ENCODE results near the gene RNF111.
A peak's percentile ranks its signal among the peaks of the same experiment; 100 is the strongest.

The RNF111 gene

GRCh38 chr15:59051873-59052861 lies 64.7 kb downstream of the RNF111 start:
- Histone ChIP-seq H3K36me3 (ENCODE audit: control insufficient read depth in 5 of 5, insufficient read depth in 5 of 5, low read length in 5 of 5) (peaks cover 15 to 31% (median 25%) of the 10 kb centered on the region in 5 donors), H3K4me3 (ENCODE audit: low read depth in 1 of 5, low read length in 5 of 5) (no peak overlapping the region), H3K4me1 (ENCODE audit: control insufficient read depth in 5 of 5, insufficient read depth in 5 of 5, low read length in 5 of 5) (no peaks in the 10 kb centered on the region), H3K27me3 (ENCODE audit: control insufficient read depth in 5 of 5, insufficient read depth in 4 of 5, low read length in 5 of 5) (no peaks in the 10 kb centered on the region), H3K27ac (ENCODE audit: low read depth, low read length) (no peak overlapping the region), H3K9me3 (ENCODE audit: control insufficient read depth in 5 of 5, low read length in 5 of 5) (no peaks in the 10 kb centered on the region), H3K9ac (ENCODE audit: low read length in 5 of 5) (no peak overlapping the region)

- H3K9ac ChIP-seq (ENCODE audit: low read length in 5 of 5): no peak overlapping the region
- H3K4me3 ChIP-seq (ENCODE audit: low read depth in 1 of 5, low read length in 5 of 5): no peak overlapping the region
- no peaks in the 10 kb centered on the region for H3K9me3 ChIP-seq (ENCODE audit: control insufficient read depth in 5 of 5, low read length in 5 of 5)
- H3K27me3 ChIP-seq (ENCODE audit: control insufficient read depth in 5 of 5, insufficient read depth in 4 of 5, low read length in 5 of 5): no peaks in the 10 kb centered on the region
- H3K36me3 ChIP-seq (ENCODE audit: control insufficient read depth in 5 of 5, insufficient read depth in 5 of 5, low read length in 5 of 5): peaks cover 16 to 34% (median 26%) of the 10 kb centered on the region in 5 donors
- H3K4me1 ChIP-seq (ENCODE audit: control insufficient read depth in 5 of 5, insufficient read depth in 5 of 5, low read length in 5 of 5): no peaks in the 10 kb centered on the region
- no peak overlapping the region for H3K27ac ChIP-seq (ENCODE audit: low read depth, low read length)
Observed at GRCh38 chr15:59052915-59053407, 65.5 kb downstream of the RNF111 start.

- Histone ChIP-seq H3K4me1 (ENCODE audit: control insufficient read depth in 5 of 5, insufficient read depth in 5 of 5, low read length in 5 of 5) (no peaks in the 10 kb centered on the region), H3K9me3 (ENCODE audit: control insufficient read depth in 5 of 5, low read length in 5 of 5) (no peaks in the 10 kb centered on the region), H3K27ac (ENCODE audit: low read depth, low read length) (no peak overlapping the region), H3K27me3 (ENCODE audit: control insufficient read depth in 5 of 5, insufficient read depth in 4 of 5, low read length in 5 of 5) (no peaks in the 10 kb centered on the region), H3K4me3 (ENCODE audit: low read depth in 1 of 5, low read length in 5 of 5) (no peak overlapping the region), H3K36me3 (ENCODE audit: control insufficient read depth in 5 of 5, insufficient read depth in 5 of 5, low read length in 5 of 5) (peaks cover 18 to 37% (median 30%) of the 10 kb centered on the region in 5 donors), H3K9ac (ENCODE audit: low read length in 5 of 5) (no peak overlapping the region)
Observed at GRCh38 chr15:59053482-59053881, 66.0 kb downstream of the RNF111 start.

- Histone ChIP-seq H3K4me1 (ENCODE audit: control insufficient read depth in 5 of 5, insufficient read depth in 5 of 5, low read length in 5 of 5) (peaks cover 0 to 23% (median 13%) of the 10 kb centered on the region in 5 donors), H3K27me3 (ENCODE audit: control insufficient read depth in 5 of 5, insufficient read depth in 4 of 5, low read length in 5 of 5) (no peaks in the 10 kb centered on the region), H3K36me3 (ENCODE audit: control insufficient read depth in 5 of 5, insufficient read depth in 5 of 5, low read length in 5 of 5) (peaks cover 42 to 64% (median 52%) of the 10 kb centered on the region in 5 donors), H3K9me3 (ENCODE audit: control insufficient read depth in 5 of 5, low read length in 5 of 5) (no peaks in the 10 kb centered on the region), H3K27ac (ENCODE audit: low read depth, low read length) (no peak overlapping the region), H3K4me3 (ENCODE audit: low read depth in 1 of 5, low read length in 5 of 5) (no peak overlapping the region), H3K9ac (ENCODE audit: low read length in 5 of 5) (no peak overlapping the region)
Observed at GRCh38 chr15:59059076-59059597, 71.7 kb downstream of the RNF111 start.

- peaks cover 0 to 23% (median 13%) of the 10 kb centered on the region in 5 donors for H3K4me1 ChIP-seq (ENCODE audit: control insufficient read depth in 5 of 5, insufficient read depth in 5 of 5, low read length in 5 of 5)
- no peak overlapping the region for H3K9ac ChIP-seq (ENCODE audit: low read length in 5 of 5)
- H3K27ac ChIP-seq (ENCODE audit: low read depth, low read length): no peak overlapping the region
- H3K4me3 ChIP-seq (ENCODE audit: low read depth in 1 of 5, low read length in 5 of 5): no peak overlapping the region
- peaks cover 41 to 61% (median 52%) of the 10 kb centered on the region in 5 donors for H3K36me3 ChIP-seq (ENCODE audit: control insufficient read depth in 5 of 5, insufficient read depth in 5 of 5, low read length in 5 of 5)
- no peaks in the 10 kb centered on the region for H3K27me3 ChIP-seq (ENCODE audit: control insufficient read depth in 5 of 5, insufficient read depth in 4 of 5, low read length in 5 of 5)
- H3K9me3 ChIP-seq (ENCODE audit: control insufficient read depth in 5 of 5, low read length in 5 of 5): no peaks in the 10 kb centered on the region
Observed at GRCh38 chr15:59060348-59060747, 72.9 kb downstream of the RNF111 start.

GRCh38 chr15:59063042-59063441 lies 75.6 kb downstream of the RNF111 start:
- Histone ChIP-seq H3K36me3 (ENCODE audit: control insufficient read depth in 5 of 5, insufficient read depth in 5 of 5, low read length in 5 of 5) (peaks cover 41 to 71% (median 57%) of the 10 kb centered on the region in 5 donors), H3K9me3 (ENCODE audit: control insufficient read depth in 5 of 5, low read length in 5 of 5) (no peaks in the 10 kb centered on the region), H3K9ac (ENCODE audit: low read length in 5 of 5) (peak overlapping the region in 1 of 5 donors; percentile 2), H3K27me3 (ENCODE audit: control insufficient read depth in 5 of 5, insufficient read depth in 4 of 5, low read length in 5 of 5) (no peaks in the 10 kb centered on the region), H3K4me1 (ENCODE audit: control insufficient read depth in 5 of 5, insufficient read depth in 5 of 5, low read length in 5 of 5) (peaks cover 0 to 23% (median 13%) of the 10 kb centered on the region in 5 donors), H3K27ac (ENCODE audit: low read depth, low read length) (peak overlapping the region; percentile 71), H3K4me3 (ENCODE audit: low read depth in 1 of 5, low read length in 5 of 5) (peak overlapping the region in 1 of 5 donors; percentile 22)

- peaks cover 30 to 60% (median 36%) of the 10 kb centered on the region in 5 donors for H3K36me3 ChIP-seq (ENCODE audit: control insufficient read depth in 5 of 5, insufficient read depth in 5 of 5, low read length in 5 of 5)
Observed at GRCh38 chr15:59069430-59069829, 82.0 kb downstream of the RNF111 start.

GRCh38 chr15:59074607-59075006 lies 87.1 kb downstream of the RNF111 start:
- Histone ChIP-seq H3K27ac (ENCODE audit: low read depth, low read length) (no peak overlapping the region), H3K4me1 (ENCODE audit: control insufficient read depth in 5 of 5, insufficient read depth in 5 of 5, low read length in 5 of 5) (no peaks in the 10 kb centered on the region), H3K9me3 (ENCODE audit: control insufficient read depth in 5 of 5, low read length in 5 of 5) (no peaks in the 10 kb centered on the region), H3K36me3 (ENCODE audit: control insufficient read depth in 5 of 5, insufficient read depth in 5 of 5, low read length in 5 of 5) (peaks cover 14 to 34% (median 26%) of the 10 kb centered on the region in 5 donors), H3K27me3 (ENCODE audit: control insufficient read depth in 5 of 5, insufficient read depth in 4 of 5, low read length in 5 of 5) (no peaks in the 10 kb centered on the region), H3K9ac (ENCODE audit: low read length in 5 of 5) (no peak overlapping the region), H3K4me3 (ENCODE audit: low read depth in 1 of 5, low read length in 5 of 5) (no peak overlapping the region)

More at GRCh38 chr15:59069430-59069829, 82.0 kb downstream of the RNF111 start:
- Histone ChIP-seq H3K9me3 (ENCODE audit: control insufficient read depth in 5 of 5, low read length in 5 of 5) (no peaks in the 10 kb centered on the region), H3K4me3 (ENCODE audit: low read depth in 1 of 5, low read length in 5 of 5) (no peak overlapping the region), H3K27ac (ENCODE audit: low read depth, low read length) (no peak overlapping the region), H3K4me1 (ENCODE audit: control insufficient read depth in 5 of 5, insufficient read depth in 5 of 5, low read length in 5 of 5) (no peaks in the 10 kb centered on the region), H3K27me3 (ENCODE audit: control insufficient read depth in 5 of 5, insufficient read depth in 4 of 5, low read length in 5 of 5) (no peaks in the 10 kb centered on the region), H3K9ac (ENCODE audit: low read length in 5 of 5) (no peak overlapping the region)

GRCh38 chr15:59087731-59088130 lies 100.3 kb downstream of the RNF111 start:
- Histone ChIP-seq H3K4me3 (ENCODE audit: low read depth in 1 of 5, low read length in 5 of 5) (no peak overlapping the region), H3K36me3 (ENCODE audit: control insufficient read depth in 5 of 5, insufficient read depth in 5 of 5, low read length in 5 of 5) (peaks cover 32 to 56% (median 46%) of the 10 kb centered on the region in 5 donors), H3K27ac (ENCODE audit: low read depth, low read length) (no peak overlapping the region), H3K4me1 (ENCODE audit: control insufficient read depth in 5 of 5, insufficient read depth in 5 of 5, low read length in 5 of 5) (no peaks in the 10 kb centered on the region), H3K9me3 (ENCODE audit: control insufficient read depth in 5 of 5, low read length in 5 of 5) (no peaks in the 10 kb centered on the region), H3K27me3 (ENCODE audit: control insufficient read depth in 5 of 5, insufficient read depth in 4 of 5, low read length in 5 of 5) (no peaks in the 10 kb centered on the region), H3K9ac (ENCODE audit: low read length in 5 of 5) (no peak overlapping the region)

GRCh38 chr15:59094077-59094476 lies 106.6 kb downstream of the RNF111 start:
- Histone ChIP-seq H3K27me3 (ENCODE audit: control insufficient read depth in 5 of 5, insufficient read depth in 4 of 5, low read length in 5 of 5) (no peaks in the 10 kb centered on the region), H3K36me3 (ENCODE audit: control insufficient read depth in 5 of 5, insufficient read depth in 5 of 5, low read length in 5 of 5) (peaks cover 50 to 78% (median 55%) of the 10 kb centered on the region in 5 donors), H3K4me3 (ENCODE audit: low read depth in 1 of 5, low read length in 5 of 5) (no peak overlapping the region)

More at GRCh38 chr15:59094077-59094476, 106.6 kb downstream of the RNF111 start:
- Histone ChIP-seq H3K9ac (ENCODE audit: low read length in 5 of 5) (no peak overlapping the region), H3K9me3 (ENCODE audit: control insufficient read depth in 5 of 5, low read length in 5 of 5) (no peaks in the 10 kb centered on the region), H3K27ac (ENCODE audit: low read depth, low read length) (no peak overlapping the region), H3K4me1 (ENCODE audit: control insufficient read depth in 5 of 5, insufficient read depth in 5 of 5, low read length in 5 of 5) (no peaks in the 10 kb centered on the region)

All from subcutaneous abdominal adipose tissue (tissue), 5 donors.